GM21528 (cell line): ENCODE data around the gene STRN3.

Source experiments
- ATAC-seq: cut with Tn5 transposase; IDR thresholded peaks from one replicate; pipeline ENCODE4 v1.9.1; 2021; ENCODE audit warnings: mild to moderate bottlenecking, moderate library complexity; ENCODE audit not compliant: unreplicated experiment, low FRiP score

The STRN3 gene

GRCh38 chr14:30876692-30877091 is 149.5 kb downstream of the STRN3 start:
- no peak for ATAC-seq

- ATAC-seq = no peak
These were observed 150.5 kb downstream of the STRN3 start for GRCh38 chr14:30875788-30876053.

- peak; percentile 39 for ATAC-seq
These were observed 151.0 kb downstream of the STRN3 start for GRCh38 chr14:30874999-30875787.

GRCh38 chr14:30874120-30874998 is 151.8 kb downstream of the STRN3 start, which contains the start of gene COCH:
COCH (plus strand) TSS chr14:30874559; CDS start chr14:30874939, 380 bp downstream.
- peak; percentile 71 for ATAC-seq

DNA sequence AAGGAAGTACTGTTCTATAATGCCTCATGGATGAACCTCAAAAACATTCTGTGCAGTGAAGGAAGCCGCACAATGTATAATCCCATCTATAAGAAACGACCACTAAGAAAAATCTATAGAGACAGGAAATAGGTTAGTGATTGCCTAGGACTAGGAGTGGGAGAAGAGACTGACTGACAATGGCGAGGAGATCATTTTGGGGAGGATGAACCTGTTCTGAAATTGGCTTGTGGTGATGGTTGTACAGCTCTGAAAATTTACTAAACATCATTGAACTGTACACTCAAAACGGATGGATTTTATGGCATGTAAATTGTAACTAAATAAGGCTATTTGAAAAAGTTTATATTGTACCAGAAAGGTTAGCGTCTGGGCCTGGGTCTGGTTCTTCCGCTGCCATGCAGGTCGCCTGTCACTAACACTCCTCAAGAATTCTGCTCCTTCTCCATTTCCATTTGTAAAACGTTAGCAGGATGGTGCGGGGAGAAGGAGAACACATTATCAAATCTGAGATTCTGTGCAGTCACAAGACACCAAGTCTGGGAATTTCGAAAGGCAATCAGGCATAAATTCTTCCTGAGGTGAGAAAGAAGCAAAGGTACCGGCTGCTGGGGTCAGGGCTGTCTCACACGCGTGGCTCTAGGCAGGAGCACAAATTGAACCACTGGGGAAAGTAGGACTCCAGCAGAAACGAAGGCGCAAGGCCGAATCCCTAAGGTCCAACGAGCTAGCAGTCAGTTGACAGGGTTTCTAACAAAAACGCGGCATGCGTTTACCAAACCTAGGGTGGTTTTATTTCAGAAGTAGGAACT is 152.7 kb downstream of the STRN3 start:
- ATAC-seq = no peak

DNA sequence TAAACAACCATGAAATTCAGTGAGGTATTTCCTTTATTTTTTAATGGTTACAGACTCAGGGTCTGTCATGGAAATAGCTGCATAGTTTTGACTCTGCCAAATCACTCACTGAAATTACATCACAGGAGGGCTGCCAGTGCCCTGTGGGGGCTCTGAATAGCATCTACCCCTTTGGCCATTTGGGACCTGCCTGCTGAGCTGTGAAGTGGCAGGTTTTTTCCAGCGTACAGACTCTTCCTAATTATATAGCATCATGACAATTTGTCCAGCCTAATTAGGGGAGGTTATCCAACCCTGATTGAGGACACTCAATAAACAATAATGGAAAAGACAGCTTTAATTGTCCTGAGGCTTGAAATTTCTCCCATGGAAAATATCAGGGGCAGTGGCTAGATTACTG is 153.6 kb downstream of the STRN3 start:
- no peak for ATAC-seq

DNA sequence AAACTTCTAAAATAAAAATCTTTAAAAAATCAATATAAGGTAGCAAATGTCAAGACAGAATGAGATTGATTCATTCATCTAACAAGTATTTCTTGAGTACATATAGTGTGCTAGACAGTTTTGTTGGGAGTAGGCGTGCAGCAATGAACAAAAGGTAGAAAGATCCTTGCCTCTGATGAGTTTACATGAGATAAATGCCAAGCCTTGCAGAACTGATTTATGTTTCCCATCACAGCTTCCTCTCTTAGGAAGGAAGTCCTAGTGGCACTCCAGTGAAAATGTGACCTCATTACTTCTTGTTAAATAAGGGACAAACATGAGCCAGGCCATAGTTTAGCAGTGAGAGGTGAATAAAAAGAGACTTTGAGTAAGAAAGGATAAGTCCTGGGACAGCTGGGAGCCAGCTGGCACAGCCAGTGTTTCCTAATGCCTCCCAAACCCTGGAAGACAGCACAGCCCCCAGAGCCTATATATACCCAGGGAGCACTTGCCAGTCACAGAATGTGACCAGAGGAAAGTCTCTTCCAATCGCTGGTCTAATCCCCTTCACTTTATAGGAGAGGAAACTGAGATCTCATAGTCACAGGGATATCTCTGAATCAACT is 156.5 kb downstream of the STRN3 start:
- no peak for ATAC-seq

- no peak for ATAC-seq
These were observed 157.4 kb downstream of the STRN3 start for GRCh38 chr14:30868736-30869135.

DNA sequence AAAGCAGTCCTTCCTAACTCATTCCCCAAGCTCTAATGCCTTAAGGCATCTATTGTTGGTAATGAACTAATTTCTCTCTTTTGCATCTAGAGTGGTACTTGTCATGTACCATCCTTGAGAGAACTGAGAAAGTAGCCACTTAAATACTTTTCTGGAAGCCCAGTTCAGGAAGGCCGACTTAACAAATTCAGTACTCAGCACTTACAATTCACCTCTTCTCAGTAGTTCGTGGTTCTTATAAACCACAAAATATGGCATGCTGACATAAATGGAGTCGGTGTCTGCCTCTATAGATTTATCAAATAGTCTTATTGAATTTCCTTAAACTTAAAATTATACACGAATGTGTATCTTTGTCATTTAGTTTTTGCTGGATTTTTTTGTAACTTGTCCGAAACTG is 161.2 kb downstream of the STRN3 start:
- ATAC-seq = no peak

DNA sequence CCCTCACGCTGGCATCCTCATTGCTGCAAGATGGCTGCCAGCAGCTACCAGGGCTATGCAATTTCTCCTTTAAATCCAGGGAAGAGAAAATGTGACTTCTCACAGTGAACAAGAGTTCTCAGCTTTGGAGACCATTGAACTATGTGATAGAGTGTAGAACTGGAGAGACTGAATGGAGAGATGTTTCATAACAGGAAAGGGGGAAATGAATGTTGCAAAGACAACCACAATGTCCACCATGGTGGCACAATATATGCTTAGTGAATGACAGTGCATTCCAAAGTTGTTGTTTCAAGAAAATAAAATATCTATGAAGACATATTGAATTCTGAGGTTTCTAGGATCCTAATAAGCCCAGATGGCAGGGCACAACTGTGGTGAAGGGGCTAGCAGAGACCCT is 165.0 kb downstream of the STRN3 start:
- no peak for ATAC-seq

DNA sequence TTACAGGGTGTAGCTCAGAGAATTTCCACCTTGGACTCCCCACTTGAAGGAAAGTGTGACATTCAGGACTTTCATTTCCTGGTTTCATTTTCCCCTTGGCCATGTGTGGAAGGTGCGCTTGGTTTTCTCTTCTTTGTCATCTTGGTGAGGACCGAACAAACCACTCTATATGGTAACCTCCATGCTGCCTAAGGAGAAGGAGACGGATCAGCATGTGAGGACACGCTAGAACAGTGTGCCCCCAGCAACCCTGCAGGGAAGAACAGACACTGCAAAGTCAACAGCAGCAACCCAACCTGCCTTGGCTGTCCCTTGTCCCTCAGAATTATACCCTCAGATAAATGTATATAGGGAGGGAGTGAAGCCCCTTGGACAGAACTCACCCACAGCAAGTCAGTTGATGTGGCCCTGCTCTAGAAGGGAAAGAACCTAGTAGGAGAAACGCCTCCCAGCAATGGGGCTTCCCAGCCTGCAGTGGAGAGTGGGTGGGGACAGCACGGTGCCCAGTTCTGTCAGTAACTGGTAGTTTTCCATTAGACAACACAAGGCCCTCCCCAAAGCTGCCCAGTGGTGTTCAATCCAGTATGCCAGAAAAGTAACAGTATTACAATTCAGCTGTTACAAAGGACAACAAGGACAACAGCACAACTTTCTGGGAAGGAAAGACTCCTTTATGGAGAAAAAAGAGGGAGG is 170.7 kb downstream of the STRN3 start:
- no peak for ATAC-seq

DNA sequence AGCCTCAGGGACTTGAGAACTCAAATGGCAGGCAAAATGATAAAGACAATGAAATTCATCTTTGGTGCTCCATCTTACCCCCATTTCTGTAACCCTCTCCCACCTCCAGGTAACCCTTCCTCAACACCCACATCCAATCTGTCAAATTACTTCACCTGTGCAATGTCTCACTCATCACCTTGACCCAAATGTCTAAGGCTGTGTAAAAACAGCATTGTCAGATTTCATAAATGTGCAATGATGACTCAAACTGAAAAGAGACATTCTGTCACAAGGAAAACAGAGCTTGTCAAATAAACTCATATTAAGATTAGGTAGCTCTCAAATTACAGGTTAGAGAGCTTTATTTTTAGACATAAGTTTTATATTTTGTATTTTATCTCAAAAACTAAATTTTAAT is 171.7 kb downstream of the STRN3 start:
- no peak for ATAC-seq

DNA sequence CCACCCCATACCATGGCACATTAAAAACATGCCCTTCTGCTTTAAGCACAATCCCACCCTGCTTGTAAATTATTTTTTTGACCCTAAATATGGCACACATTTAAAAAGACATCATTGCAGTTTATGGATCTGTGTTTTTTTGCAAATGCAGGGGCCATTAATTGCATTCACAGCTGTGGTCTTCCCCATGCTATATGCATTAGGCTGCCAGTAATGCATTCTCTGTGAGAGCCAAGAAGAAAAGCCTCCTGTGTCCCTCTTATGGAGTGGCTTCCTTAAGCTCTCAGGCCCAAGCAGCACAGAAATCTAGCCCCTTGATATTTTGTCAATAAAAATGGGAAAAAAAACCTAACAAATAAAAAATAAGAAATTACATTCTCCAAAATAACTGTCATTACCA is 172.2 kb downstream of the STRN3 start:
- ATAC-seq = no peak

GRCh38 chr14:30849983-30850382 is 176.2 kb downstream of the STRN3 start:
- ATAC-seq = no peak

DNA sequence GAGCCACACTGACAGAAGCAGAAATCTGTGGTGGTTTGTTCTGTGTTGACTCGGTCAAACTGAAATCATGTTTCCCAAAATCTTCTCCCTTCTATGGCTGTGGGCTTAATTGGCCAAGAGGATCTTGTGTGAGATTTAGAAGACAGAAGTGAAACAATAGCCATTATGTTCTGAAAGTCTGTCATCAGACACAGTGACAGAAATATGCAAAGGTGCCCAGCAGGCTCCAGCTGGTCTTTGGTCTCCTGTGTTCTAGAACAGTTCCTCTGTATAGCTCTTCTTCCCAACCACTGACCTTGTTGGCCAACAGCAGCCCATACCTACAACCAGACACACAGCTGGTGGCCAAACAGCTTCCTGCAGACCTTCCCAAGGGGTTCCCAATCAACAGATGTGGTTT is 176.8 kb downstream of the STRN3 start:
- ATAC-seq = peak; percentile 96

- no peak for ATAC-seq
These were observed 177.5 kb downstream of the STRN3 start for GRCh38 chr14:30848449-30849240.
